Adipocyte (in vitro differentiated cells): ENCODE results near the gene OBP2A.
A peak's percentile ranks its signal among the peaks of the same experiment; 100 is the strongest.
"Not testable (repeated sequence)": the region's sequence is repeated elsewhere in the genome, so short reads cannot be mapped to it uniquely, and the experiment has no call there.

Source experiments
- DNase-seq: peaks from one replicate; pipeline ENCODE4 v3.0.0-alpha.2; 2015; ENCODE audit warnings: low read depth
- H3K27me3 ChIP-seq: replicated peaks from 2 replicates; pipeline ENCODE4 v1.7.0; 2013; ENCODE audit warnings: mild to moderate bottlenecking, low read length, moderate library complexity; ENCODE audit not compliant: control insufficient read depth, insufficient read depth
- H3K36me3 ChIP-seq: 2 replicates; pipeline ENCODE4 v1.7.0; 2013; ENCODE audit warnings: low read length, mild to moderate bottlenecking, moderate library complexity; ENCODE audit not compliant: control insufficient read depth, insufficient read depth, severe bottlenecking
- H3K4me1 ChIP-seq: 2 replicates; pipeline ENCODE4 v1.7.0; 2013; ENCODE audit warnings: mild to moderate bottlenecking, low read length, moderate library complexity; ENCODE audit not compliant: control insufficient read depth, insufficient read depth
- H3K4me3 ChIP-seq: 2 replicates; pipeline ENCODE4 v1.7.0; 2013; ENCODE audit warnings: mild to moderate bottlenecking, low read length, moderate library complexity
- H3K9ac ChIP-seq: 2 replicates; pipeline ENCODE4 v1.7.0; 2013; ENCODE audit warnings: mild to moderate bottlenecking, low read length, moderate library complexity
- H3K9me3 ChIP-seq: 2 replicates; pipeline ENCODE4 v1.7.0; 2013; ENCODE audit warnings: mild to moderate bottlenecking, low read length, moderate library complexity; ENCODE audit not compliant: control insufficient read depth

The OBP2A gene

DNA sequence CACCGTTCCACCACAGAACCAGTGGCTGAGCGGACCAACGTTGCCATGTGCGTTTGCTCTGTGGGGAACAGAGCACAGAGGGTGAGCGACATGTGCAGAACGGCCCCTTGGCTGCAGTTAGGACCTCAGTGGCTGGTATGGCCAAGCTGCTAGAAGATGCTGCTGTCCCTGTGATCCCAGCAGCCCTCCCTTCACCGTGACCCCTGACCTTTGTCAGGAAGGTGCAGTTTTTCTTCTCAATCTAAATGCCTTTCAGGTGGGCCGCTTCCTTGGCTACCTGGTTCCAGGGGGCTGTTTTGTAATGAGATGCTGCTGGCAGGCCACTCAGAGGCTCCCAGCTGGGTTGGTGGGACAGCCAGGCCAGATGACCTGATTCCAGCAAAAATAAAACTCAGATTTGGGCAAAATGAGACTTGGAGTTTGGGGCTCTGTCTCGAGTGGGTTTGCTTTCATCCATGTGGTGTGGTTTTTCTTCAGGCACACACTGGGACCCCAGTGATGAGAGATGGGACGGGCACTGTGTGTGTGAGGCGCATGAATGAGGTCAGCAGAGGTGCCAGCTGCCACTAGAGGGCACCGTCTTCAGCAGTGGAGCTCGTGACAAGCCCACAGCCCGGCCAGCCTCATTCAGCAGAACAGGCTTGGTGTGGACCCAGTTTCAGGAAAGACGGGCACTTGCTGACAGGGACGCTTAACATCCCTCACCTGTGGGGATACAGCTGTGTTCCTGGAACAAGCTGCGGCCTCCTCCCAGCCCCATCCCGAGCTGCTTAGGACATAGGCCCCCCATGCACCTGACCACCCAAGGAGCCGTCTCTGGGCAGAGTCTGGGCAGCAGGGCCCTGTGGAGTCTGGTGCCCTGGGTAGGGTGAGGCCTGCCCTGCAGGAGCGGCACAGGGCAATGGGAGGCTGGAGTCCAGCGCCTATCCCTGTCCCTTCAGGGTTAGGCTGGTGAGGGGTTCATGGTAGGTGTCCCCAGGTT lies 41.4 kb upstream of the OBP2A start:
- peaks cover 11% of the 10 kb centered on the region for H3K4me1 ChIP-seq
- H3K9me3 ChIP-seq: peaks cover 5% of the 10 kb centered on the region
- peaks cover 26% of the 10 kb centered on the region for H3K36me3 ChIP-seq
- H3K9ac ChIP-seq: no peak overlapping the region
- no peak overlapping the region for H3K4me3 ChIP-seq
- no peaks in the 10 kb centered on the region for H3K27me3 ChIP-seq
- DNase-seq: peak; percentile 70

DNA sequence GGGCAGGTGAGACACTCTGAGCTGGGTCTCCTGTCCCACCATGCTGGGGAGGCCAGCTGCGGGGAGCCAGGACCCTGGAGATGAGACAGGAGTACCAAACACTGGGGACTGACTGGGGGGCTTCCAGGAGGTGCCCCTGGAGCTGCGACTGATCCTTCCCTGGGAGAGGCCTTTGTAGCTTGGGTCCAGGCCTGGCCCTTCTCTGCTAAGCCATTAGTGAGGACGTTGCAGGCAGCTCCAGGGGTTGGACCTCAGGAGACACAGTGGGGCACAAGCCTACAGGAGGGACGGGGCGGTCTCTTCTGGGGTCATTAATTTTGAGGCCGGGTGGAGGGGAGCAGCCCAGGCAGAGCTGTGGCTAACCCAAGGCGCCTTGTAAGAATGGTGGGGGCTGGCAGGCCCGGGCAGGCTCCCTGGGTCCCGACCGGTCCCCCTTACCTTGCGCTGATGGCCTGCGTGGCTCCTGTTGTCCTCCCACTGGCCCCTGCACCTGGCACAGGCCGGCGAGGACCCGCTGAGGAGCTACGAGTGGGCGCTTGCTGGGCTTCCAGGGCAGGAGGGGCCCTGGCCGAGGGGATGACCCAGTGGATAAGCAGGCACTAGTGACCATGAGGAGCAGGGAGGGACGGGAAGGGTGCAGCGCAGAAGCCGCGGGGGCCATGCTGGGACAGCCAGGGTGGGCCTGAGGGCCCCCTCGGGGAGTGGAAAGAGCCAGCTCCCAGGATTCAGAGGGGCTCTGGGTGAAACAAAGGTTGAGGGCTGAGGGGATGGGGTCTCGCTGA lies 40.3 kb upstream of the OBP2A start:
- Histone ChIP-seq H3K4me3 (no peak overlapping the region), H3K27me3 (no peaks in the 10 kb centered on the region), H3K36me3 (peaks cover 26% of the 10 kb centered on the region), H3K4me1 (peaks cover 9% of the 10 kb centered on the region), H3K9ac (no peak overlapping the region), H3K9me3 (peaks cover 7% of the 10 kb centered on the region)
- DNase-seq: no peak

DNA sequence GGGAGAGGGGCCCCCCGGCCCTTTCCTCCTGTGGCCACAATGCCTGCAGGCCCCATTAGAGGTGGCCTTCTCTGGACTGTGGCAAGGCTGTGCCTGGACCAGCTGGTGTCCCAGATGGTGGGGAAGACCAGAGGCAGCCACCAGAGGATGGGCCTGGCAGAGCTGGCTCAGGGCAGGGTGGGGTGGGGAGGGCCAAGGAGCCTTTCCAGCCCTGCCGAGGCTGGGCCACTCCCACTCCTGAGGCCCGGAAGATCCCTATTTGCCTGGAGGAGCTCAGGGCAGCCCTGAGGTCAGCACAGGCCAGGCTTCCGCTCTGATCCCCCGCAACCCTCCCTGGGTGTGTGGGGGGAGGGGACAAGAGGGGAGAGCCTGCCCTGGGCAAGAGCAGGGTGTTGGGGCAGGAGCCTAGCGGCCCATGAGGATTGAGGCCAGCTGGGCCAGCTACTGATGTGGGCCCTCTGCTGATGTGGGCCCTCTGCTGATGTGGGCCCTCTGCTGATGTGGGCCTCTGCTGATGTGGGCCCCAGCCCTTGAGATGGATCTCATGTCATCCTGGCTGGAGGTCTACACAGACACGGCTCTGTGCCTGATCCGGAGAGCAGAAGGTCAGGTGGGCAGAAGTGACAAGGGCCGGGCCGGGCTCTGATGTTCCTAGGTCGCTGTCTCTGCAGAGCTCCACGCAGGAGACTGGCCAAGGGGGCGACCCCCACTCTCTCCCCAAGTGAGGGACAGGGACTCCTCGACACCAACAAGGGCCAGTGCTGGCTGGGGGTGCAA lies 39.4 kb upstream of the OBP2A start:
- Histone ChIP-seq H3K4me1 (peaks cover 8% of the 10 kb centered on the region), H3K36me3 (peaks cover 26% of the 10 kb centered on the region), H3K9ac (no peak overlapping the region), H3K27me3 (no peaks in the 10 kb centered on the region), H3K9me3 (peaks cover 7% of the 10 kb centered on the region), H3K4me3 (no peak overlapping the region)
- no peak for DNase-seq

DNA sequence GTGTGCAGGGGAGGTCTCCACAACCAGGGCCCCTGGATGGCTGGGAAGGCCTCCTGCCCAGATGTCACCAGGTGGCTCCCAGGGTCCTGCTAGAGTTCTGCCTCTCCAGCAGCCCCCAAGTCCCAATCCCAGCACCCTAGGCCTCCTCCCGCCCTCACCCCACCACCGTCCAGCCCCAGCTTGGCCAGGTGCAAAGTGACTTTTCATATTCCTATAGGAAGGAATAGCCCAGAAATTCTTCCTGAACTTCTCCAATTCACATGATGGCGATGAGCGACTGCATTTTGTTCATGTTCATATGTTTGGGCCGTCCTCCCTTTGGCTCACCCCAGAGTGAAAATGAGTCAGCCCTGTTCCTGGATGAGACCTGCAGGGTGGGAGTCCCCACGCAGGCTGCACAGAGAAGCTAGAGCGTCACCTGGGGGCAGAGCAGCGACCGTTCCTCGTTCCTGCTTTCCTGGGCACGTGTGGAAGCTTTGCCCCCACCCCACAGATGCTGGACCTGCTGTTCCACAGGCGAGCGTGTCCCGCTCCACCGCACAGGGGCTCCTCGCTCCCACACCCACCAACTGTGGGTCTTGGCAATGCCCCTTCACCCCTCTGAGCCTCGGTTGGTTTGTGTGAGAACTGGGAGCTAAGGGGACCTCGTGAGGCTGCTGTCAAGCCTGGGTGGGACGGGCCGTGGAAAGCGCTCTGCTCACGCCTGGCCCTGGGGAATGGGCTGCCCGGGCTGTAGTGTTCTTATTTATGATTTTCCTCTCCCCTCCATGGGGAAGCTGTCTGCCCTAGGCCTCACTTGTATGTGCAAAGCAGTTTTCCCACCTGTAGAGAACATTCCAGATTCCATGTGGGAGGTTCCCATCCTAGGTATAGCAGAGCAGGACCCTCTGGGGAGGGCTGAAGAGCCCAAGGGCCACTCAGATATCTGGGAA lies 38.6 kb upstream of the OBP2A start:
- peaks cover 4% of the 10 kb centered on the region for H3K4me1 ChIP-seq
- H3K4me3 ChIP-seq: no peak overlapping the region
- peaks cover 7% of the 10 kb centered on the region for H3K9me3 ChIP-seq
- no peak for DNase-seq
- H3K36me3 ChIP-seq: peaks cover 26% of the 10 kb centered on the region
- H3K27me3 ChIP-seq: no peaks in the 10 kb centered on the region
- H3K9ac ChIP-seq: no peak overlapping the region

DNA sequence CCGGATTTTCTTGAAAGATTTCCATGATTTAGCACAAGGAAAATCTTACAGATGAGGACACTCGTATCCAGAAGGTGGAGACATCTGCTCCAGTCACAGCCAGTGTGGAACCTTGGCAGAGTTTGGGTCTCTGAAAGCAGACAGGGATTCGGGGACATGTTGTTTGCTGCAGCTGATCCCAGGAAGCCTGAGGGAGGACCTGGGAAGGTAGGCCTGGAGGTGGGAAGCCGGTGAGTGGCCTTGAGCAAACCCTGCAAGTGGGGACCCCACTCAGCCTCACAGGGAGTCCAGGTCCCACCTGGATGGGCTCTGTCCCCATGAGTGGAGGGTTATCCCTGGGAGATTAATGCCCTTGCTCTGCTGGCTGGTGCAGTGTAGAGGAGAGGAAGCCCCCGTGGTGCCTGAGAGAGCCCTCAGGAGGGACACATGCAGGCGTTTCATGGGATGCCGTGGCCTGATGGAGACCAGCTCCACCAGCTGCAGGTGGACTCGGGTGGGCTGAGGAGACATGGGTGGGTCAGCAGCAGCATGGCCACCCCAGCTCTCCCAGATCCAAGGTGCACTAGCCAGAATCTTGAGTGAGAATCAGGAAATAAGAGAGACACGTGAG lies 37.6 kb upstream of the OBP2A start:
- H3K9me3 ChIP-seq: peaks cover 7% of the 10 kb centered on the region
- H3K27me3 ChIP-seq: no peaks in the 10 kb centered on the region
- H3K4me3 ChIP-seq: no peak overlapping the region
- H3K4me1 ChIP-seq: peaks cover 4% of the 10 kb centered on the region
- DNase-seq: no peak
- H3K9ac ChIP-seq: no peak overlapping the region
- peaks cover 18% of the 10 kb centered on the region for H3K36me3 ChIP-seq

DNA sequence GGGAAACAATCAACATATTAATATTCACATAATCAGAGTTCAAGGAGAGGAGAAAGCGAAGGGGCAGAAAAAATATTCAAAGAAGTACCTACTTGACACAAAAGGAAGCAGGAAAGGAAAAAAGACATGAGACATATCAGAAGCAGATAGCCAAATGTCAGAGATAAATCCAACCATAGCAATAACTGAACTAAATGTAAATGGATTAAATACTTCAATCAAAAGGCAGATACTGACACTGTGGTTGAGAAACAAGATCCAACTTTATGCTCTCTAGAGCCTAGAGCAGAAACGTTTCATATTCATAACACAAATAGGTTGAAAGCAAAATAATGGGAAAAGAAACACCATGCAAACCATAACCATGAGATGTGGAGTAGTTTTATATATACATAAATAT lies 36.5 kb upstream of the OBP2A start:
- Histone ChIP-seq H3K36me3 (peaks cover 6% of the 10 kb centered on the region), H3K4me1 (peaks cover 4% of the 10 kb centered on the region), H3K4me3 (no peak overlapping the region), H3K9ac (no peak overlapping the region), H3K27me3 (peaks cover under 1% of the 10 kb centered on the region), H3K9me3 (peaks cover 7% of the 10 kb centered on the region)
- DNase-seq: no peak

DNA sequence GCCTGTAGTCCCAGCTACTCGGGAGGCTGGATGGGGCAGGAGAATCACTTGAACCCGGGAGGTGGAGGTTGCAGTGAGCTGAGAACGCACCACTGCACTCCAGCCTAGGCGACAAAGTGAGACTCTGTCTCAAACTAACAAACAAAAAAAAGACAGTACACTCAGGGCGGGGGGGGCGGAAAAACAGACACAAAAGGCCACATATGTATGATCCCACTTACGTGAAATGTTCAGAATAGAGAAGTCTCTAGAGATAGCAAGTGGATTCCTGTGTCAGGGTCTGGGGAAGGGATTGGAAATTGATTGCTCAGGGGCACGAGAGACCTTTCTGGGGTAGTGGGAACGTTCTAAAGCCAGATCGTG lies 33.7 kb upstream of the OBP2A start:
- peaks cover 4% of the 10 kb centered on the region for H3K4me1 ChIP-seq
- peaks cover 3% of the 10 kb centered on the region for H3K27me3 ChIP-seq

DNA sequence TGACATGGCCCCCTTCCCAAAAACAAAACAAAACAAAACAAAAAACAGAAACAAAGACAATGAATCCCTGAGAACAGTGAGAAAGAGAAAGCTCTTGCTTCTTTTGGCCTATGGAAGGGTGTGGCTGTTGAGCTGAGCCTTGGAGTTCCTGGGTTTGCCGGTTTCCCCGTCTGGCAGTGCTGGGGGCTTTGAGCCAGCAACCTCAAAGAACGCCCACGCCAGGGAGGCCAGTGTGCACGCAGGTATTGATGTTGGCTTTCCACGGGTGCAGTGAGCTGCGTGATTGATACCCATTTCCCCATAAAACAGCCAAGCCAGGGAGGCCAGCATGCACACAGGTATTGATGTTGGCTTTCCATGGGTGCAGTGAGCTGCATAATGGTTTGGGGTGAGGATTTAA lies 33.0 kb upstream of the OBP2A start:
- Histone ChIP-seq H3K4me1 (peaks cover 4% of the 10 kb centered on the region), H3K9me3 (peaks cover 7% of the 10 kb centered on the region)
- DNase-seq: no peak

More for the DNA sequence above, 33.7 kb upstream of the OBP2A start:
- H3K9me3 ChIP-seq: peaks cover 7% of the 10 kb centered on the region
- H3K36me3 ChIP-seq: no peaks in the 10 kb centered on the region
- no peak overlapping the region for H3K9ac ChIP-seq
- no peak overlapping the region for H3K4me3 ChIP-seq
- DNase-seq: no peak

DNA sequence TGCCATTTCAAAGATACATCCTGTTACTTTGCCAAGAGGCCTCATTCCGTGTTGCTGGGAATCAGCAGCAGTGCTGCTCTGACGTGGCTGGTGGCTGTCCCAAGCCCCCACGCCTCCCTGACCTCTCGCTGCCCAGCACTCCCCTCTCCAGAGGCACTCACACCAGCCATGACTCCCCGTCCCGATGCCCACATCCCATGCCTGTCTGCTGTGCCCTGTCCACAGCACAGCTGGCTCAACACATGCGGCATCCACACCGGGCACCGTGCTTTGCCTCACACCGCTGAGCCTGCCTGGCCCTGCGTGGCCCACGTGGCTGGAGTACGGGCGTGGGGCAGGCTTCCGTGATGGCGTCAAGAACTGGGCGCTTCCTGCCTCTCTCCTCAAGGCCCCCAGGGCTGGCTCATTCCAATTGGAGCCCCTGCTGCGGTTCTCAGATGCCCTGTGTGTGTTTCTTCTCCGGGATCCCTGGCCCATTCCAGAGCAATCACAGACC lies 32.5 kb upstream of the OBP2A start:
- DNase-seq: no peak
- peaks cover 11% of the 10 kb centered on the region for H3K27me3 ChIP-seq
- no peaks in the 10 kb centered on the region for H3K36me3 ChIP-seq

More for the DNA sequence above, 33.0 kb upstream of the OBP2A start:
- no peak overlapping the region for H3K4me3 ChIP-seq
- H3K27me3 ChIP-seq: peaks cover 7% of the 10 kb centered on the region
- no peak overlapping the region for H3K9ac ChIP-seq
- no peaks in the 10 kb centered on the region for H3K36me3 ChIP-seq

DNA sequence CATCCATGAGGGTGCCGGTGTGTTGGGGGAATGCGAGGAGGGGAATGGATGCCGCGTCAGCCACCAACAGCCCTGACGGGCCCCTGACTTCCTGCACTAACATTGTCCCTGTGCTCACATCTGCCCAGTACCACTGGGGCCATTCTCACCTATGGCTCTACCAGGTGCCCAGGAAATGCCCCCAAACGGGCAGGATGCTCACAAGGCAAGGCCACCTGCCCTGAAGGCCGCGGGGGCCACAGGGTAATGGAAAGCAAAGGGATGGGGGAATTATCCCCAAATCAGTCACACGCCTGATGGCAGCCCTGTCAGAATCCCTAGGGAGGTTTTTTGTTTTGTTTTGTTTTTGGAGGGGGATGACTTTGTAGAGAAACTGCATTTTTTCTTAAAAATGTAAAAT lies 32.0 kb upstream of the OBP2A start:
- DNase-seq, H3K4me1 ChIP-seq, H3K36me3 ChIP-seq, H3K9me3 ChIP-seq, H3K4me3 ChIP-seq, H3K9ac ChIP-seq: not testable (repeated sequence)
- peaks cover 14% of the 10 kb centered on the region for H3K27me3 ChIP-seq

More for the DNA sequence above, 32.5 kb upstream of the OBP2A start:
- H3K9me3 ChIP-seq: peaks cover 7% of the 10 kb centered on the region
- no peak overlapping the region for H3K9ac ChIP-seq
- no peak overlapping the region for H3K4me3 ChIP-seq
- peaks cover 4% of the 10 kb centered on the region for H3K4me1 ChIP-seq
